BE2C (cell line): ENCODE data around the gene RAVER1.
A peak's percentile ranks its signal among the peaks of the same experiment; 100 is the strongest.

Source experiments
- DNase-seq: peaks from one replicate; pipeline ENCODE4 v3.0.0-alpha.2; 2020
- H3K27me3 ChIP-seq: fragments of 250-450 bp; sonication (Bioruptor Pico); 2 replicates; pipeline ENCODE4 v1.5.1; 2020; ENCODE audit warnings: mild to moderate bottlenecking
- H3K36me3 ChIP-seq: fragments of 250-450 bp; sonication (Bioruptor Pico); 2 replicates; pipeline ENCODE4 v1.5.1; 2020; ENCODE audit warnings: mild to moderate bottlenecking
- H3K4me1 ChIP-seq: fragments of 250-450 bp; sonication (Bioruptor Pico); 2 replicates; pipeline ENCODE4 v1.5.1; 2020
- H3K4me3 ChIP-seq: 2 replicates; pipeline ENCODE4 v1.5.1; 2011; ENCODE audit warnings: low read depth, low read length
- H3K9me3 ChIP-seq: fragments of 250-450 bp; sonication (Bioruptor Pico); 2 replicates; pipeline ENCODE4 v1.5.1; 2020
- CTCF ChIP-seq: IDR thresholded peaks from 2 replicates; pipeline ENCODE4 v1.5.1; 2012; ENCODE audit warnings: mild to moderate bottlenecking, low read depth, low read length

The RAVER1 gene

DNA sequence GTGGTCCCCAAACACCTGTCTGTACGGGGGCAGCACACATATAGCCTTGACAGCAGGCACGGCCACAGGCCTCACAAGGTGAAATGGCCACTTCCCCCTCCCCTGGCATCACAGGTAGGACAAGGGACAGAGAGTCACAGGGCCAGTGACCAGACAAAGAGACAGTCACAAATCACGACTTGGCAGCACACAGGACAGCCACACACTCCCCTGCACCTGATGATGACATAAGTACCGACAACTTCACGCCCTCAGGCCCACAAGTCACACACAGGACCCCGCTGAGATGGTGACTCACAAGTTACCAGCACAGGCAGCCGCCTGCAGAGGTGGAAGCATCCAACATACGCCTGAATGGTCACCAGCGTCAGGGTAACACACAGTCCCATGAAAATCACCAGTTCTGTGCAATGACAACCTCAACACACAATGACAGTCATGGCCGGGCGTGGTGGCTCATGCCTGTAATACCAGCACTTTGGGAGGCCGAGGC, 30.5 kb upstream of the RAVER1 start:
- no peak overlapping the region for H3K4me3 ChIP-seq
- TF ChIP-seq CTCF: no peak
- H3K27me3 ChIP-seq: no peaks in the 10 kb centered on the region
- H3K9me3 ChIP-seq: no peaks in the 10 kb centered on the region
- DNase-seq: no peak
- peaks cover 21% of the 10 kb centered on the region for H3K36me3 ChIP-seq
- no peaks in the 10 kb centered on the region for H3K4me1 ChIP-seq

DNA sequence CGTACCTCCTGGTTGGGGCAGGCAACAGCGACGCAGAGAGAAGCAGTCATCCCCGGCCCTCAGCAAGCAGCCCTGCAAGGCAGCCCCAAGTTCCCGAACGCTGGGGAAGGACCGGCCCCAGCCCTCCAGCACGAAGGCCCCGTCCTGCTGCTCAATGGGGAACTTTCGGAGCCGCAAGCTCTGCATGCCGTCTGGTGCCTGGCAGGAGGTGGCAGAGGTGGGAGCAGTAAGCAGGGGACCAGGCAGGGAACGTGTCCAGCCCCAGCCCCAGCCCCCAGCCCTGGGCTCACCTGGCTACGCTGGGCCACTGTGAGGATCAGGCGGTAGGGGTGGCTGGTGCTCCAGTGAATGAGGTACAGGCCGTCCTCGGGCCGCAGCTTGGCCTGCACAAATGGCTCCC, 28.9 kb upstream of the RAVER1 start:
- no peaks in the 10 kb centered on the region for H3K4me1 ChIP-seq
- peaks cover 13% of the 10 kb centered on the region for H3K36me3 ChIP-seq
- H3K4me3 ChIP-seq: no peak overlapping the region
- H3K9me3 ChIP-seq: no peaks in the 10 kb centered on the region
- no peak for TF ChIP-seq CTCF
- no peaks in the 10 kb centered on the region for H3K27me3 ChIP-seq
- DNase-seq: no peak

- Histone ChIP-seq H3K36me3 (peaks cover 8% of the 10 kb centered on the region), H3K9me3 (no peaks in the 10 kb centered on the region), H3K4me3 (no peak overlapping the region), H3K4me1 (no peaks in the 10 kb centered on the region), H3K27me3 (no peaks in the 10 kb centered on the region)
- no peak for DNase-seq
- no peak for TF ChIP-seq CTCF
These were observed 28.3 kb upstream of the RAVER1 start for GRCh38 chr19:10361569-10362011.

GRCh38 chr19:10356431-10356830, 23.1 kb upstream of the RAVER1 start:
- H3K36me3 ChIP-seq: peaks cover 6% of the 10 kb centered on the region
- no peak overlapping the region for H3K4me3 ChIP-seq
- H3K4me1 ChIP-seq: peaks cover 9% of the 10 kb centered on the region; the same call in 1 of the 2 replicates
- TF ChIP-seq CTCF: no peak
- H3K9me3 ChIP-seq: no peaks in the 10 kb centered on the region
- no peak for DNase-seq
- no peaks in the 10 kb centered on the region for H3K27me3 ChIP-seq

GRCh38 chr19:10353793-10354391, 20.6 kb upstream of the RAVER1 start:
- H3K4me1 ChIP-seq: peaks cover 9% of the 10 kb centered on the region; the same call in 1 of the 2 replicates
- no peaks in the 10 kb centered on the region for H3K9me3 ChIP-seq
- peak overlapping the region; percentile 67 for H3K4me3 ChIP-seq
- no peaks in the 10 kb centered on the region for H3K27me3 ChIP-seq
- peaks cover 5% of the 10 kb centered on the region; the same call in 1 of the 2 replicates for H3K36me3 ChIP-seq
- no peak for TF ChIP-seq CTCF
- DNase-seq: peak; percentile 99

DNA sequence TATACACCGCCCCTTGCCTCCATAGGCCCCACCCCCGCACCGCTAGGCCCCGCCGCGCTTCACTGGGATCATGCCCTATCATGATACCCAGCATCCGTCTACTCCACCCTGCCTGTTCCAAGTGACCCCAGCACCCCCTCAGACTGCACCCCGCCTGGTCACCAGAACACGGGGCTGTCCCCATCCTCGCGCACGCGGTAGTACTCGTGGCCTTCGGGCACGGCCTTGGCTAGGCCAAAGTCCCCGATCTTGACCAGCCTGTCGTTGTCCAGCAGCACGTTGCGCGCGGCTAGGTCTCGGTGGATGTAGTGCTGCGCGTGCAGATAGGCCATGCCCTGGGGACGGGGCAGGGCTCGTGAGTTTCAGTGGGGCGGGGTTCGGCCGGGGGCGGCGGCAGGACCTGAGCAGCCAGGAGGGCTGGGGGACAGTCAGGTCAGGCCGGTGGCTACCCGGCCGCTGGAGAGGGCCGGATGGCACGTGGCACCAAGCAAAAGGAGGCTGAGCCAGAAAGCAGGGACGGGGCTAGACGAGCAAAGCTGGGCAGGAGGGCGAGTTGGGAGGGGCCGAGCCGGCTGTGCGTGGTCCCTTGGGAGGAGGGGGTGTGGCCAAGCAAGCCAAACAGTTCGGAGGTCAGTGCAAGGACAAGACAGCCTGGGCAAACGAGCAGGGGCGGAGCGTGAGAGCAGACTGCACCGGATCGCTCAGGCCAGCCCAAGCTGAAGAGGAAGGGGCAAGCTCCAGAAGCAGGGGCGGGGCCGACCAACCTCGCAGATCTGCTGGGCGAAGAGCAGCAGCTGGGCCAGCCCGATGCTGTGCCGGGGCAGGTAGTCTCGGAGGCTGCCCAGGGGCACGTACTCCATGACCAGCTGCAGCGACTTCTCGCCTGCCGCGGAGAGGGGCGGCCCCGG, 19.7 kb upstream of the RAVER1 start:
- TF ChIP-seq CTCF: no peak
- Histone ChIP-seq H3K9me3 (no peaks in the 10 kb centered on the region), H3K4me1 (peaks cover 9% of the 10 kb centered on the region; the same call in 1 of the 2 replicates), H3K4me3 (peak overlapping the region; percentile 67), H3K36me3 (peaks cover 5% of the 10 kb centered on the region; the same call in 1 of the 2 replicates), H3K27me3 (no peaks in the 10 kb centered on the region)
- DNase-seq: peak; percentile 99
